ENCODE results near the gene TM9SF1. TPM values are rescaled to one million over a fixed set of nuclear protein-coding genes. Genes with fewer than 3 reads are reported as not detected.
A peak's percentile ranks its signal among the peaks of the same experiment; 100 is the strongest.

TM9SF1 gene
- total RNA-seq, 1 experiment from 2014 or later: 44.7 TPM

- intact Hi-C loops (cut with micrococcal nuclease; ENCODE audit: unreplicated experiment) (no loop called here), in situ Hi-C loops (cut with HindIII; ENCODE audit: low pct_unique_long_range_greater_than_20kb, low sequenced_read_pairs) (no loop called here)
- H3K4me3 ChIP-seq (ENCODE audit: low read depth in 2 of 2, low read length in 2 of 2): peak overlapping the region; percentile 81 to 82
- peak overlapping the region; percentile 83 for H3K27ac ChIP-seq (ENCODE audit: low read length)
- BruUV-seq (replicated peaks): no TSS peak
- 0 out of 2 replicates have a peak, but pooled peaks cover 10% of the 10 kb centered on the region for H3K4me1 ChIP-seq (ENCODE audit: control insufficient read depth, insufficient read depth, low read length)
- DNase-seq (ENCODE audit: low read depth, low spot score) (no peak), ATAC-seq (no peak)
- H3K27me3 ChIP-seq (ENCODE audit: control insufficient read depth, insufficient read depth, low read length): no peaks in the 10 kb centered on the region
- TF ChIP-seq, protein P1, sequence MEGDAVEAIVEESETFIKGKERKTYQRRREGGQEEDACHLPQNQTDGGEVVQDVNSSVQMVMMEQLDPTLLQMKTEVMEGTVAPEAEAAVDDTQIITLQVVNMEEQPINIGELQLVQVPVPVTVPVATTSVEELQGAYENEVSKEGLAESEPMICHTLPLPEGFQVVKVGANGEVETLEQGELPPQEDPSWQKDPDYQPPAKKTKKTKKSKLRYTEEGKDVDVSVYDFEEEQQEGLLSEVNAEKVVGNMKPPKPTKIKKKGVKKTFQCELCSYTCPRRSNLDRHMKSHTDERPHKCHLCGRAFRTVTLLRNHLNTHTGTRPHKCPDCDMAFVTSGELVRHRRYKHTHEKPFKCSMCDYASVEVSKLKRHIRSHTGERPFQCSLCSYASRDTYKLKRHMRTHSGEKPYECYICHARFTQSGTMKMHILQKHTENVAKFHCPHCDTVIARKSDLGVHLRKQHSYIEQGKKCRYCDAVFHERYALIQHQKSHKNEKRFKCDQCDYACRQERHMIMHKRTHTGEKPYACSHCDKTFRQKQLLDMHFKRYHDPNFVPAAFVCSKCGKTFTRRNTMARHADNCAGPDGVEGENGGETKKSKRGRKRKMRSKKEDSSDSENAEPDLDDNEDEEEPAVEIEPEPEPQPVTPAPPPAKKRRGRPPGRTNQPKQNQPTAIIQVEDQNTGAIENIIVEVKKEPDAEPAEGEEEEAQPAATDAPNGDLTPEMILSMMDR (IDR thresholded peaks at IDR 0.05): no peak
- no peak for TF ChIP-seq TCF7L2 (IDR thresholded peaks at IDR 0.05; ENCODE audit: low read depth, low read length)
- no peak for TF ChIP-seq SIN3A (IDR thresholded peaks at IDR 0.05; ENCODE audit: borderline replicate concordance, insufficient read depth, low read depth, low read length)
- TF ChIP-seq, protein P2, sequence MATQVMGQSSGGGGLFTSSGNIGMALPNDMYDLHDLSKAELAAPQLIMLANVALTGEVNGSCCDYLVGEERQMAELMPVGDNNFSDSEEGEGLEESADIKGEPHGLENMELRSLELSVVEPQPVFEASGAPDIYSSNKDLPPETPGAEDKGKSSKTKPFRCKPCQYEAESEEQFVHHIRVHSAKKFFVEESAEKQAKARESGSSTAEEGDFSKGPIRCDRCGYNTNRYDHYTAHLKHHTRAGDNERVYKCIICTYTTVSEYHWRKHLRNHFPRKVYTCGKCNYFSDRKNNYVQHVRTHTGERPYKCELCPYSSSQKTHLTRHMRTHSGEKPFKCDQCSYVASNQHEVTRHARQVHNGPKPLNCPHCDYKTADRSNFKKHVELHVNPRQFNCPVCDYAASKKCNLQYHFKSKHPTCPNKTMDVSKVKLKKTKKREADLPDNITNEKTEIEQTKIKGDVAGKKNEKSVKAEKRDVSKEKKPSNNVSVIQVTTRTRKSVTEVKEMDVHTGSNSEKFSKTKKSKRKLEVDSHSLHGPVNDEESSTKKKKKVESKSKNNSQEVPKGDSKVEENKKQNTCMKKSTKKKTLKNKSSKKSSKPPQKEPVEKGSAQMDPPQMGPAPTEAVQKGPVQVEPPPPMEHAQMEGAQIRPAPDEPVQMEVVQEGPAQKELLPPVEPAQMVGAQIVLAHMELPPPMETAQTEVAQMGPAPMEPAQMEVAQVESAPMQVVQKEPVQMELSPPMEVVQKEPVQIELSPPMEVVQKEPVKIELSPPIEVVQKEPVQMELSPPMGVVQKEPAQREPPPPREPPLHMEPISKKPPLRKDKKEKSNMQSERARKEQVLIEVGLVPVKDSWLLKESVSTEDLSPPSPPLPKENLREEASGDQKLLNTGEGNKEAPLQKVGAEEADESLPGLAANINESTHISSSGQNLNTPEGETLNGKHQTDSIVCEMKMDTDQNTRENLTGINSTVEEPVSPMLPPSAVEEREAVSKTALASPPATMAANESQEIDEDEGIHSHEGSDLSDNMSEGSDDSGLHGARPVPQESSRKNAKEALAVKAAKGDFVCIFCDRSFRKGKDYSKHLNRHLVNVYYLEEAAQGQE (IDR thresholded peaks at IDR 0.05; ENCODE audit: insufficient read depth in 1 of 2, low read depth in 2 of 2, low read length in 1 of 2): no peak
- TF ChIP-seq POLR2AphosphoS5 (IDR thresholded peaks at IDR 0.05; ENCODE audit: low read depth, low read length): no peak
- POLR2A ChIA-PET: interaction anchor here (0.6 kb wide), 1 partner anchor 26 kb away, joined by 3 read pairs; no protein-coding TSS in a partner anchor
- H3K36me3 ChIP-seq (ENCODE audit: control insufficient read depth, insufficient read depth, low read length): 0 out of 2 replicates have a peak, but pooled peaks cover 2% of the 10 kb centered on the region
- CTCF ChIA-PET: no interaction called here
- no peaks in the 10 kb centered on the region for H3K9me3 ChIP-seq (ENCODE audit: control insufficient read depth, insufficient read depth, low read depth, low read length)
Measured at GRCh38 chr14:24187539-24187915, 7.7 kb downstream of the TM9SF1 start.

GRCh38 chr14:24186831-24187538, 8.3 kb downstream of the TM9SF1 start:
- POLR2A ChIA-PET: interaction anchor here (0.6 kb wide), 1 partner anchor 133 kb away, joined by 3 read pairs; no protein-coding TSS in a partner anchor
- Histone ChIP-seq H3K36me3 (ENCODE audit: control insufficient read depth, insufficient read depth, low read length) (0 out of 2 replicates have a peak, but pooled peaks cover 2% of the 10 kb centered on the region), H3K4me1 (ENCODE audit: control insufficient read depth, insufficient read depth, low read length) (0 out of 2 replicates have a peak, but pooled peaks cover 10% of the 10 kb centered on the region), H3K4me3 (ENCODE audit: low read depth in 2 of 2, low read length in 2 of 2) (peak overlapping the region; percentile 81 to 82), H3K27ac (ENCODE audit: low read length) (peak overlapping the region; percentile 83), H3K27me3 (ENCODE audit: control insufficient read depth, insufficient read depth, low read length) (no peaks in the 10 kb centered on the region), H3K9me3 (ENCODE audit: control insufficient read depth, insufficient read depth, low read depth, low read length) (no peaks in the 10 kb centered on the region)
- TF ChIP-seq SIN3A (IDR thresholded peaks at IDR 0.05; ENCODE audit: borderline replicate concordance, insufficient read depth, low read depth, low read length): no peak
- TF ChIP-seq, protein P1 (IDR thresholded peaks at IDR 0.05): no peak
- no peak for TF ChIP-seq TCF7L2 (IDR thresholded peaks at IDR 0.05; ENCODE audit: low read depth, low read length)
- TF ChIP-seq POLR2AphosphoS5 (IDR thresholded peaks at IDR 0.05; ENCODE audit: low read depth, low read length): no peak
- TF ChIP-seq, protein P2 (IDR thresholded peaks at IDR 0.05; ENCODE audit: insufficient read depth in 1 of 2, low read depth in 2 of 2, low read length in 1 of 2): no peak
- in situ Hi-C loops (cut with HindIII; ENCODE audit: low pct_unique_long_range_greater_than_20kb, low sequenced_read_pairs): no loop called here
- no TSS peak for BruUV-seq (replicated peaks)
- CTCF ChIA-PET: no interaction called here
- no peak for ATAC-seq
- DNase-seq (ENCODE audit: low read depth, low spot score): no peak
- intact Hi-C loops (cut with micrococcal nuclease; ENCODE audit: unreplicated experiment): no loop called here

Measured in Panc1 (cell line).